ENCODE measurements around the gene UBASH3B. TPM values are rescaled to one million over a fixed set of nuclear protein-coding genes. Genes with fewer than 3 reads are reported as not detected.

Gene UBASH3B
- total and polyA plus RNA-seq, 8 donors, result 0.58 to 60.5 (median 3.1) TPM

DNA sequence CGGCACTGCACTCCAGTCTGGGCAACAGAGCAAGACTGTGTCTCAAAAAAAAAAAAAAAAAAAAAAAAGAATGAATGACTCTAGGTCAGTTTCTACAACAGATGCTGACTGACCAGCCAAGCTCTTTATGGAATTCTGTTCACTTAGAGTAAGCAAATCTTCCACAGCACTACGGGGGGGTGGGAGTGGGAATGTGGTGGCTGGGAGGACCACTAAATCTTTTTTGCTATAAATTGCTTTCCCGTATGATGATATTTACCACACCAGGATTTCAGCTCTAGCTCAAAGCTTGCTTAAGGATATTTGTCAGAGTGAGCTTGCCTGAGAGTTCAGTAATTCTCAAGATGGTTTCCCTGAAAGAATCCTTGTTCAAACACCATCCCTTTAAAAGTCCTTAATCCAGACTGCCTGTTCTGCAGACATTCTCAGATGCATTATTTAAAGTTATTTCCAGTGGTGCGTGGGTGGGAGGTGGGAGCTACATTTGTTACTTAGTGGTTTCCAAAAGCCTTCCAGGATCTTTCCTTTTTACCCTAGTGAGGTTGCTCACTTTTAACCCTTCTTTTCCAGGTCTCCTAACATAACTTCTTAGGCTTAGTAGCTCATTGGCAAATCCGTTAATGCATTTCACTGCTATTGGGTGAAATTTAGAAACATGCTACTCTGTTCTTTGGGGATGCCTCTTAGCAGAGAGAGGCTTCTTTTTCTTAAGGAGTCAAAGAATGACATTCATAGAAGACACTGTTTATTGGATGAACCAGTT is 65.9 kb downstream of the UBASH3B start:
- intact Hi-C loops (cut with DNase I; ENCODE audit: low total_unique reads), result no loop called here
- no peak for TF ChIP-seq POLR2A (IDR thresholded peaks at IDR 0.05)
- TF ChIP-seq, protein P1, sequence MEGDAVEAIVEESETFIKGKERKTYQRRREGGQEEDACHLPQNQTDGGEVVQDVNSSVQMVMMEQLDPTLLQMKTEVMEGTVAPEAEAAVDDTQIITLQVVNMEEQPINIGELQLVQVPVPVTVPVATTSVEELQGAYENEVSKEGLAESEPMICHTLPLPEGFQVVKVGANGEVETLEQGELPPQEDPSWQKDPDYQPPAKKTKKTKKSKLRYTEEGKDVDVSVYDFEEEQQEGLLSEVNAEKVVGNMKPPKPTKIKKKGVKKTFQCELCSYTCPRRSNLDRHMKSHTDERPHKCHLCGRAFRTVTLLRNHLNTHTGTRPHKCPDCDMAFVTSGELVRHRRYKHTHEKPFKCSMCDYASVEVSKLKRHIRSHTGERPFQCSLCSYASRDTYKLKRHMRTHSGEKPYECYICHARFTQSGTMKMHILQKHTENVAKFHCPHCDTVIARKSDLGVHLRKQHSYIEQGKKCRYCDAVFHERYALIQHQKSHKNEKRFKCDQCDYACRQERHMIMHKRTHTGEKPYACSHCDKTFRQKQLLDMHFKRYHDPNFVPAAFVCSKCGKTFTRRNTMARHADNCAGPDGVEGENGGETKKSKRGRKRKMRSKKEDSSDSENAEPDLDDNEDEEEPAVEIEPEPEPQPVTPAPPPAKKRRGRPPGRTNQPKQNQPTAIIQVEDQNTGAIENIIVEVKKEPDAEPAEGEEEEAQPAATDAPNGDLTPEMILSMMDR (IDR thresholded peaks at IDR 0.05), result no peak
- TF ChIP-seq EP300 (IDR thresholded peaks at IDR 0.05), result no peak
- TF ChIP-seq POLR2AphosphoS5 (IDR thresholded peaks at IDR 0.05), result no peak
- 50 to 59% (median 57%) methylated on average over 5 of the region's 5 CpGs for WGBS, 5 donors
- Histone ChIP-seq H3K4me3 (no peak overlapping the region), H3K4me1 (peaks cover 0 to 28% (median 3%) of the 10 kb centered on the region in 4 donors), H3K36me3 (no peaks in the 10 kb centered on the region), H3K27ac (no peak overlapping the region), H3K27me3 (no peaks in the 10 kb centered on the region), H3K9me3 (no peaks in the 10 kb centered on the region)
- DNase-seq, result peak in 1 of 2 donors; percentile 46

DNA sequence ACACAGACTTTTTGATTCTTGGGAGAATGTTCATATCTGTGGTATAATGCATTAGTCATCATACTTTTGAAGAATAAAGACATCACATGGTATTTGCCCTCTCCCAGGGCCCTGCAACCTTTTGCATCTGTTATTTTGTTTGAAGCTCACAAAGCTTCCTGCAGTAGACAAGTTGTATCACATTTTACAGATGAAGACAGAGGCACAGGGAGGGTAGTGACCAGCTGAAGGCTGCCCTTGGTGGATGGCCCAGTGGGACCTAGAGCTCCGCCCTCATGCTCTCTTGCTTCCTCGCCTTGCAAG is 66.4 kb downstream of the UBASH3B start:
- Histone ChIP-seq H3K9me3 (no peaks in the 10 kb centered on the region), H3K4me1 (peaks cover 0 to 33% (median 5%) of the 10 kb centered on the region in 4 donors), H3K27ac (no peak overlapping the region), H3K27me3 (no peaks in the 10 kb centered on the region), H3K36me3 (no peaks in the 10 kb centered on the region), H3K4me3 (no peak overlapping the region)
- TF ChIP-seq POLR2A (IDR thresholded peaks at IDR 0.05) (no peak), EP300 (IDR thresholded peaks at IDR 0.05) (no peak), POLR2AphosphoS5 (IDR thresholded peaks at IDR 0.05) (no peak)
- TF ChIP-seq, protein P1 (IDR thresholded peaks at IDR 0.05), result no peak
- WGBS, 5 donors, result 65 to 100% (median 87%) methylated on average over 2 of the region's 2 CpGs
- DNase-seq, result no peak
- intact Hi-C loops (cut with DNase I; ENCODE audit: low total_unique reads), result no loop called here

DNA sequence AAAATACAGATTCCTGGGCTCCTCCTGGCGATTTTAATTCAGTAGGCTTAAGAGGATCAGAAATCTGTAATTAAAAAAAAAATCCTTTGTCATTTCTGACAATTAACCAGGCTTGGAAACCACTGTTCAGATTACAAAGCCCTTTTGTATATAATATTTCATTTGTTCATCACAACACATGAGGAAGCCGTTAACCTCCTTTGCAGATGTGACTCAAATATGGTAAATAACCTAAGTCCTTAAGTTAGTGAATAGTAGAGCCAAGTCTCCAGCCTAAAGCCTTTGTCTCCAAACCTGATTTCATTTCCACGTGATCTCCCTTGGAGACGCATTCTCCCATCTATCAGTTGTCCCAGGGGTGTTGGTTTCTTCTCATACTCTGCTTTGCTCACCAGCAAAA is 67.6 kb downstream of the UBASH3B start:
- Histone ChIP-seq H3K9me3 (no peaks in the 10 kb centered on the region), H3K27ac (no peak overlapping the region), H3K36me3 (no peaks in the 10 kb centered on the region), H3K4me3 (no peak overlapping the region), H3K4me1 (peaks cover 0 to 26% (median 14%) of the 10 kb centered on the region in 4 donors), H3K27me3 (no peaks in the 10 kb centered on the region)
- DNase-seq, result no peak
- 78 to 89% (median 82%) methylated on average over 4 of the region's 4 CpGs for WGBS, 5 donors
- no peak for TF ChIP-seq EP300 (IDR thresholded peaks at IDR 0.05)
- TF ChIP-seq POLR2AphosphoS5 (IDR thresholded peaks at IDR 0.05), result no peak
- TF ChIP-seq, protein P1 (IDR thresholded peaks at IDR 0.05), result no peak
- TF ChIP-seq POLR2A (IDR thresholded peaks at IDR 0.05), result no peak
- intact Hi-C loops (cut with DNase I; ENCODE audit: low total_unique reads), result no loop called here

DNA sequence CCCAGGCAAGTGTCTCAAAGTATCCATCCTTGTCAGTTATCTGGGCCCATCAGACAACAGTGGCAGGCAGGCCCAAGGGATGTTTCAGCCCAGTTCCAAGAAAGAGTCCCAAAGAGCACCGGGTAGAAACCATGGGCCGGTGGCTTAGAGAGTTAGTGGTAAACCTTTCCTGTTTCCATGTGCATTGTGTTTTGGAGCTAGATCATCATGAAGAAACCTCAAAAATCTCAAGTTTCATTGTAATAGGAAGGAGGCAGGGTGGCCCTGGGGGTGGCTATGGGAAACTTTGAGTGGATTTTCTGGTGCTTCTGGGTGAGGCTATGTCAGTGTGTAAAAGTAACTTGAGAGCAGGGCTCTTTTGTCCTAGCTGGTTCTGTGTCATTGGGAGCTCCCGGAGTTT is 68.1 kb downstream of the UBASH3B start:
- Histone ChIP-seq H3K9me3 (no peaks in the 10 kb centered on the region), H3K27ac (no peak overlapping the region)
- DNase-seq, result no peak

More for the DNA sequence above, 68.1 kb downstream of the UBASH3B start:
- no peak overlapping the region for H3K4me3 ChIP-seq
- WGBS, 5 donors, result 58 to 85% (median 81%) methylated on average over 3 of the region's 3 CpGs
- intact Hi-C loops (cut with DNase I; ENCODE audit: low total_unique reads), result no loop called here
- no peaks in the 10 kb centered on the region for H3K27me3 ChIP-seq
- TF ChIP-seq EP300 (IDR thresholded peaks at IDR 0.05), result no peak
- TF ChIP-seq POLR2A (IDR thresholded peaks at IDR 0.05), result no peak
- no peak for TF ChIP-seq POLR2AphosphoS5 (IDR thresholded peaks at IDR 0.05)
- TF ChIP-seq, protein P1 (IDR thresholded peaks at IDR 0.05), result no peak
- H3K36me3 ChIP-seq, result no peaks in the 10 kb centered on the region
- H3K4me1 ChIP-seq, result peaks cover 0 to 24% (median 15%) of the 10 kb centered on the region in 4 donors
